ENCODE results near the gene ADRA2B. TPM values are rescaled to one million over a fixed set of nuclear protein-coding genes. Genes with fewer than 3 reads are reported as not detected.

Gene ADRA2B
- total and polyA plus RNA-seq, 2 experiments from 2014 or later = 0.66 to 0.87 TPM

GRCh38 chr2:96108541-96109360 is 7.6 kb downstream of the ADRA2B start:
- H3K4me3 ChIP-seq = no peak overlapping the region
- no peak overlapping the region for H3K4me2 ChIP-seq
- no peaks in the 10 kb centered on the region for H3K27me3 ChIP-seq
- H3K9me3 ChIP-seq (ENCODE audit: low read depth) = no peaks in the 10 kb centered on the region
- no peak overlapping the region for H3K27ac ChIP-seq
- no peaks in the 10 kb centered on the region for H3K79me2 ChIP-seq
- DNase-seq (ENCODE audit: low spot score) = no peak
- no peaks in the 10 kb centered on the region for H4K20me1 ChIP-seq (ENCODE audit: insufficient read depth, poor library complexity, severe bottlenecking)
- H3K4me1 ChIP-seq (ENCODE audit: insufficient read depth) = peaks cover 12% of the 10 kb centered on the region
- no peaks in the 10 kb centered on the region for H3K36me3 ChIP-seq (replicated peaks; ENCODE audit: insufficient read depth, low read depth)
- TF ChIP-seq EZH2 (IDR thresholded peaks at IDR 0.05; ENCODE audit: borderline replicate concordance) (no peak), CTCF (IDR thresholded peaks at IDR 0.05; ENCODE audit: poor library complexity) (no peak), EZH2phosphoT487 (IDR thresholded peaks at IDR 0.05; ENCODE audit: low read depth, severe bottlenecking, unreplicated experiment) (no peak)
- WGBS (ENCODE audit: low lambda C conversion rate, missing lambda C conversion rate) = 53% methylated on average over 17 of the region's 17 CpGs
- H2AFZ ChIP-seq = no peak overlapping the region
- no peaks in the 10 kb centered on the region for H3K9me2 ChIP-seq (replicated peaks; ENCODE audit: insufficient read depth)

GRCh38 chr2:96108151-96108540 is 8.2 kb downstream of the ADRA2B start:
- TF ChIP-seq EZH2phosphoT487 (IDR thresholded peaks at IDR 0.05; ENCODE audit: low read depth, severe bottlenecking, unreplicated experiment) (no peak), EZH2 (IDR thresholded peaks at IDR 0.05; ENCODE audit: borderline replicate concordance) (no peak), CTCF (IDR thresholded peaks at IDR 0.05; ENCODE audit: poor library complexity) (no peak)
- no peak overlapping the region for H3K4me3 ChIP-seq
- no peak for DNase-seq (ENCODE audit: low spot score)
- H3K36me3 ChIP-seq (replicated peaks; ENCODE audit: insufficient read depth, low read depth) = no peaks in the 10 kb centered on the region
- WGBS (ENCODE audit: low lambda C conversion rate, missing lambda C conversion rate) = 59% methylated on average over 5 of the region's 5 CpGs
- no peak overlapping the region for H2AFZ ChIP-seq
- no peak overlapping the region for H3K27ac ChIP-seq
- peaks cover 12% of the 10 kb centered on the region for H3K4me1 ChIP-seq (ENCODE audit: insufficient read depth)
- H4K20me1 ChIP-seq (ENCODE audit: insufficient read depth, poor library complexity, severe bottlenecking) = no peaks in the 10 kb centered on the region
- H3K79me2 ChIP-seq = no peaks in the 10 kb centered on the region
- H3K9me2 ChIP-seq (replicated peaks; ENCODE audit: insufficient read depth) = no peaks in the 10 kb centered on the region
- no peaks in the 10 kb centered on the region for H3K9me3 ChIP-seq (ENCODE audit: low read depth)
- no peak overlapping the region for H3K4me2 ChIP-seq
- H3K27me3 ChIP-seq = no peaks in the 10 kb centered on the region

- no peak for DNase-seq (ENCODE audit: low spot score)
- H3K27ac ChIP-seq = no peak overlapping the region
- peaks cover 12% of the 10 kb centered on the region for H3K4me1 ChIP-seq (ENCODE audit: insufficient read depth)
- H2AFZ ChIP-seq = no peak overlapping the region
- no peak overlapping the region for H3K4me2 ChIP-seq
- H4K20me1 ChIP-seq (ENCODE audit: insufficient read depth, poor library complexity, severe bottlenecking) = no peaks in the 10 kb centered on the region
- no peaks in the 10 kb centered on the region for H3K9me3 ChIP-seq (ENCODE audit: low read depth)
- no peak for TF ChIP-seq CTCF (IDR thresholded peaks at IDR 0.05; ENCODE audit: poor library complexity)
- TF ChIP-seq EZH2phosphoT487 (IDR thresholded peaks at IDR 0.05; ENCODE audit: low read depth, severe bottlenecking, unreplicated experiment) = no peak
- no peak for TF ChIP-seq EZH2 (IDR thresholded peaks at IDR 0.05; ENCODE audit: borderline replicate concordance)
- H3K36me3 ChIP-seq (replicated peaks; ENCODE audit: insufficient read depth, low read depth) = no peaks in the 10 kb centered on the region
- H3K9me2 ChIP-seq (replicated peaks; ENCODE audit: insufficient read depth) = no peaks in the 10 kb centered on the region
- no peak overlapping the region for H3K4me3 ChIP-seq
- 67% methylated on average over 3 of the region's 3 CpGs for WGBS (ENCODE audit: low lambda C conversion rate, missing lambda C conversion rate)
- H3K27me3 ChIP-seq = no peaks in the 10 kb centered on the region
- H3K79me2 ChIP-seq = no peaks in the 10 kb centered on the region
Measured at GRCh38 chr2:96107708-96108065, 8.7 kb downstream of the ADRA2B start.
